Kidney (tissue), 14 donors: ENCODE results near the gene RBM17. TPM values are rescaled to one million over a fixed set of nuclear protein-coding genes. Genes with fewer than 3 reads are reported as not detected.

Experiments used
- DNase-seq, 5 donors: peaks; one replicate each; pipeline ENCODE4 v3.0.0-alpha.2; 2013 to 2020
- FAIRE-seq: peaks from 2 replicates; lab custom pipeline; 2012; peaks lifted over from hg19 to GRCh38; lab: Jason Lieb, UNC
- H3K27ac ChIP-seq, 2 donors: one replicate each; pipeline ENCODE4 v1.7.0; 2013; ENCODE audit warnings: low read depth in 2 of 2, low read length in 2 of 2, inconsistent platforms in 1 of 2
- H3K27me3 ChIP-seq: one replicate; pipeline ENCODE4 v1.7.1; 2013; ENCODE audit warnings: low read length, inconsistent platforms; ENCODE audit not compliant: control insufficient read depth, insufficient read depth
- H3K36me3 ChIP-seq, 3 donors: one replicate each; pipeline versions ENCODE4 v1.7.0 to v1.7.1; 2013; ENCODE audit warnings: low read length in 3 of 3, control low read depth in 1 of 3, inconsistent platforms in 1 of 3; ENCODE audit not compliant: insufficient read depth in 3 of 3, control insufficient read depth in 2 of 3
- H3K4me1 ChIP-seq, 3 donors: one replicate each; pipeline versions ENCODE4 v1.7.0 to v1.7.1; 2013; ENCODE audit warnings: low read length in 3 of 3, inconsistent platforms in 1 of 3, low read depth in 1 of 3; ENCODE audit not compliant: control insufficient read depth in 2 of 3, insufficient read depth in 2 of 3
- H3K4me3 ChIP-seq, 3 donors: one replicate each; pipeline versions ENCODE4 v1.7.0 to v1.8.1; 2013; ENCODE audit warnings: low read length in 3 of 3, control low read depth in 1 of 3, inconsistent platforms in 1 of 3
- H3K9ac ChIP-seq, 3 donors: one replicate each; pipeline versions ENCODE4 v1.7.0 to v1.7.1; 2013; ENCODE audit warnings: low read length in 3 of 3, control low read depth in 1 of 3, inconsistent platforms in 1 of 3
- H3K9me3 ChIP-seq, 3 donors: one replicate each; pipeline versions ENCODE4 v1.7.0 to v1.7.1; 2013; ENCODE audit warnings: low read length in 3 of 3, control low read depth in 1 of 3, inconsistent platforms in 1 of 3; ENCODE audit not compliant: control insufficient read depth in 2 of 3, insufficient read depth in 1 of 3
- CTCF ChIP-seq: IDR thresholded peaks from 3 replicates; pipeline ENCODE4 v1.5.1; 2012; ENCODE audit warnings: mild to moderate bottlenecking, moderate library complexity, borderline replicate concordance; ENCODE audit not compliant: insufficient read depth; ENCODE audit errors: extremely low read depth
- intact Hi-C: fragments of 100-400 bp; cut with DNase I; formaldehyde crosslinking; loops from one replicate; pipeline ENCODE4 v1.11.1; 2022
- polyA plus RNA-seq: library from polyadenylated mRNA; stranded (reverse); fragments of 350-450 nt; fragmentation: Illumina TruSeq; extraction: RNeasy Lipid Tissue Mini Kit (QIAGEN cat#74804); gene quantifications from one replicate; pipeline ENCODE4 v1.2.3, GENCODE V29; 2014; ENCODE audit warnings: low read depth, low replicate concordance; ENCODE audit not compliant: insufficient read depth
- total RNA-seq: library from RNA; stranded (reverse); fragmentation: NEBNext Ultra II Directional; extraction: Animal tissue kit (Norgen Biotek cat#: 25700); gene quantifications from one replicate; pipeline ENCODE4 v1.2.1, GENCODE V29; 2021
- donor health status: control.
- donor health status: control.
- donor health status: control.
- donor health status: control.
- donor health status: control.
- donor health status: DM: yes; HTN: yes; CAD: no.
- donor health status: Normal renal cell carcinoma (clear cell type).

RBM17 gene
- total and polyA plus RNA-seq, 2 donors from 2014 or later, result 46.4 to 91.9 TPM

DNA sequence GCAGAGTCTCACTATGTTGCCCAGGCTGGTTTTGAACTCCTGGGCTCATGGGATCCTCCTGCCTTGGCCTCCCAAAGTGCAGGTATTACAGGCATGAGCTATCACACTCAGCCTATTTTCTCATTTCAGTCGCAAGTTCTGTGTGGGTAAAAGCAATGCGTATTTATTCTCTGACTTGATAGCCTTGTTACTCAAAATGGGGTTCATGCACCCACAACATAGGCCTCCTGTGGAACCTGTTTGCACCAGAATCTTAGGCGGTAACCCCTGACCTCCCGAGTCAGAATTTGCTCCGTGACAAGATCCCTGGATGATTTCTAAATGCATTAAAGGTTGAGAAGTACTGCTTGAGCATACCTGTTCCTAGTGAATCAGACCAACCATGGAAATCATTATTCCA is 34.0 kb upstream of the RBM17 start:
- Histone ChIP-seq H3K9me3 (no peaks in the 10 kb centered on the region), H3K27me3 (no peaks in the 10 kb centered on the region), H3K27ac (peak overlapping the region in 1 of 2 donors; percentile 41), H3K9ac (no peak overlapping the region), H3K4me1 (peaks cover 0 to 18% (median 15%) of the 10 kb centered on the region in 3 donors), H3K4me3 (no peak overlapping the region), H3K36me3 (no peaks in the 10 kb centered on the region)
- DNase-seq, result no peak
- no peak for TF ChIP-seq CTCF
- no peak for FAIRE-seq
- intact Hi-C loops, result no loop called here

GRCh38 chr10:6055929-6056328 is 32.9 kb upstream of the RBM17 start:
- TF ChIP-seq CTCF, result no peak
- no peak for FAIRE-seq
- intact Hi-C loops, result no loop called here

DNA sequence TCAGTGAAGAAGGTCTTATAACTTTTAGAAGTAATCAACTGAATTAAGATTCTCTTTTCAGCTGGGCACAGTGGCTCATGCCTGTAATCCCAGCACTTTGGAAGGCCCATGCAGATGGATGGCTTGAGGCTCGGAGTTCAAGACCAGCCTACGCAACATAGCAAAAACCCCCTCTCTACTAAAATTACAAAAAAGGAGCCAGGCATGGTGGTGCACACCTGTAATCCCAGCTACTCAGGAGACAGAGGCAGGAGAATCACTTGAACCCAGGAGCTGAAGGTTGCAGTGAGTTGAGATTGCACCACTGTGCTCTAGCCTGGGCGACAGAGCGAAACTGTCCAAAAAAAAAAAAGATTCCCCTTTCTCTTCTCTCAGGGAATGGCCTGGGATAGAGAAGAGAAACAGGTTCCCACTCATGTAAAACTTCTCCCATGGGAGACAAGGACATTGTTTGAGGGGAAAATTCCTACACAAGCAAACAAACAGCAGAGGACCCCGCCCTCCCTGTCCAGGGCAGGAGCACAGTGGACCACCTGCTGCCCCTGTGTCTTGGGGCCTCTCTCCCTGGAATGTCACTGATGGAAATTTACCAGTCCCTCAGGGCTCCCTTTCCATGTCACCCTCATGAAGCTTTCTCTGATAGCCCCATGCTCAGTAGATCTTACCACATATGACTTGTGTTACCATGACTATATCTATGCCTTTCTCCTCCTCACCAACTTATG is 32.3 kb upstream of the RBM17 start:
- no peak overlapping the region for H3K9ac ChIP-seq
- no peak for TF ChIP-seq CTCF
- no peak for FAIRE-seq
- peaks cover 0 to 18% (median 15%) of the 10 kb centered on the region in 3 donors for H3K4me1 ChIP-seq
- H3K9me3 ChIP-seq, result no peaks in the 10 kb centered on the region
- H3K4me3 ChIP-seq, result no peak overlapping the region
- no peaks in the 10 kb centered on the region for H3K27me3 ChIP-seq
- peak overlapping the region; percentile 38 to 76 for H3K27ac ChIP-seq
- intact Hi-C loops, result no loop called here
- DNase-seq, result no peak
- no peaks in the 10 kb centered on the region for H3K36me3 ChIP-seq

More at GRCh38 chr10:6055929-6056328, 32.9 kb upstream of the RBM17 start:
- no peak overlapping the region for H3K9ac ChIP-seq
- H3K9me3 ChIP-seq, result no peaks in the 10 kb centered on the region
- H3K27ac ChIP-seq, result no peak overlapping the region
- H3K4me1 ChIP-seq, result peaks cover 0 to 18% (median 15%) of the 10 kb centered on the region in 3 donors
- DNase-seq, result no peak
- no peaks in the 10 kb centered on the region for H3K36me3 ChIP-seq
- H3K27me3 ChIP-seq, result no peaks in the 10 kb centered on the region
- no peak overlapping the region for H3K4me3 ChIP-seq
